SKM-1 treated with dmso at 0.1 percent for 144 hours (cell line): ENCODE measurements around the gene CSRNP3.

Source experiments
- DNase-seq: peaks from one replicate; lab custom pipeline; 2025; ENCODE audit not compliant: unreplicated experiment; lab: John Stamatoyannopoulos, UW

Gene CSRNP3

DNA sequence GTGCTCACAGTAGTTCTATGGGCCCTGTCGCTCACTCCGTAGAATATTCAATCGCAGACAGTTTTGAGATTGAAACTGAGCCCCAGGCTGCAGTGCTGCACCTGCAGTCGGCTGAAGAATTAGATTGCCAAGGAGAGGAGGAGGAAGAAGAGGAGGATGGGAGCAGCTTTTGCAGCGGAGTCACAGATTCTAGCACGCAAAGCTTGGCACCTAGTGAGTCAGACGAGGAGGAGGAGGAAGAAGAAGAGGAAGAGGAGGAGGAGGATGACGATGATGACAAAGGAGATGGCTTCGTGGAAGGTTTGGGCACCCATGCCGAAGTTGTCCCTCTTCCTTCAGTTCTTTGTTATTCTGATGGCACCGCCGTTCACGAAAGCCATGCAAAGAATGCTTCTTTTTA lies 209.4 kb downstream of the CSRNP3 start:
- no peak for DNase-seq

DNA sequence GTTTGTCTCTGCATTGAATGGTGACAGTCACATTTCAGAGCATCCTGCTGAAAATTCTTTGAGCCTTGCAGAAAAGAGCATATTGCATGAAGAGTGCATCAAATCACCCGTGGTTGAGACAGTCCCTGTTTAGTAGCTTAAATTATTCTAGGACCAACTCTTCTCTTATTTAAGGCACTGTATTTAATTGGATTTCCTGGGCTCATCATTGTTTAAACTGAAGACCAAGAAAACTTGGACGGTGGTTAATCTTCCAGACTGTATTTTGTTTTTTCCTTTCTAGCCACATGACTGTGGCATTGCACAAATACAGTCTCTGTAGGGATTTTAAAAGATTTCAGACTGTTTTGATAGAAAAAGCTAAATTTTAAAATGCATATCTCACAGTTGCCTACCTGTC lies 210.1 kb downstream of the CSRNP3 start:
- DNase-seq = no peak

DNA sequence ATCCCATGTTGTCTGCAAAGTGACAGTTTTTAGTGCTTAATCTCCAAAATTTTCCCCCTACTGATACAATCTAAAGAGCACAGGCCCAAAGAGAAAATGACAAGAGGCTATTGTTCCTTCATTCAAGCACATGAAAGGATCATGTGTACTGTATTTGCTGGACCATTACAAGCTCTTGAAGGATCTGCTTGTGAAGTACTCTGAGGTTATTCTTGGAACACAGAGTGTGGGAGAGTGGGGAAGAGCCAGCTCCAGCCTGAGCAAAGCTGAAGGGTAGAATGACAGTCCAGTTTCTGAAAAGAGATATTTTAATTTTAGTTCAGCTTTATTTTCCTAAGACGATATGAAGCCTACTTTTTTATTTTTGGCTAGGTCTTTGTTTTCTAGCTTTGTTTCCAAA lies 212.3 kb downstream of the CSRNP3 start:
- DNase-seq = no peak

DNA sequence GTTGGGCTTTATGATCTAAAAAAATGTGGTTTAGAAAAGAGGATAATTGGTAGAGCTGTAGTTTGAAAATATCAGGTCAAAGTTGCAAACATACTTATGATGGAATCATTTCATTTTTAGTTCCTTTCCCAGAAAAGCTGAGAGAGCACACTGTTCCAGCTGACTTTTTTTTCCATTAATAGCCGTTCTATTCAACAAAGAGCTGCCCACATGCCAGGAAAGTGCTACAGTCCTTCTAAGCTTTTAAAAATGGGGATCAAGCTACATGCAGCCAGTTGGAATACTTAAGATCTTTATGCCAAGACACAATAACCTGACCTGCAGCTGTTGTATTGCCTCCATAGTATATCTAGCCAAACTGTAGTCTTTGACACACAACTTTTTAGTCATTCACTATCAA lies 213.0 kb downstream of the CSRNP3 start:
- DNase-seq = no peak

DNA sequence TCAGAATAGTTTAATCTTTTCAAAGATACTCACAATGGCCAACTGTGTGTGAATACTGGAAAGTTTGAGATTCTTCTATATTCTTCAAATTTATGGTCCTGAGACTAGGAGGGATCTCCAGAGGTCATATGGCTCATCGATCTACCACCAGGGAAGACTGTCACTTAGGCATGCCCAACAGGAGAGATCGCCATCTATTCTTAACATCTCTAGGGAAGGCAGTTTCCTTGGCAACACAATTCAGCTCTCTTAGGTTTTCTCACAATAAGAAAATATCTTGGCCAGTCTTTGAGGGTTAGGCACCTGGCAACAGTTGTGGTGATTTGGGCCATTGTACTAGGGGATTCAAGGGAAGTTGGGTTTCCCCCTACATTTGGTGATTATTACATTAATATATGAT lies 217.3 kb downstream of the CSRNP3 start:
- DNase-seq = no peak

DNA sequence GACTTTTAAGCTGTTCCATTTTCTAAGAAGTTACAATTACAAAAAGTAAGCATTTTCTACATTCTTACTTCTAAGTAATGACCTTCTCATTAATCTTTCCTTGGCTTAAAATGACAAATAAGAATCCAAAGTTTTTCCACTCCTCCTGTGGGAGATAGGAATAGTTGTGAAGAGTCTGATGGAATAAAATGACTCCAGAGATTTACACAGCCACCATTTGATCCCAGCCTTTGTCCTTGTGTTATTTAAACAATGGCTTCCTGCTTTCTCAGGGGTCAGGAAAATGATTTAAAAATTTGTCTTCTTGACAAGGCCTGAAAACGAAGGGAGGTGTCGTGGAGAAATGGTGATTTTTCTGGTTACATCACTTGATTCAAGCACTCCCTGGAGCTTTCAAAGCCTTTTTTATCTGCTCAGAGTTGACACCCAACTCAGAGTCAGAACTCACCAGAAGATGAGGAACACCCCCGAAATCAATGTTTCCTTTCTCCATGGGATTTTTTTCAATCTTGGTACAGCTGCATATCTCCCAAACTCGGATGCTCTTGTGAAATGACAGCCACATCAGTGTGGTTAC lies 218.0 kb downstream of the CSRNP3 start:
- no peak for DNase-seq

DNA sequence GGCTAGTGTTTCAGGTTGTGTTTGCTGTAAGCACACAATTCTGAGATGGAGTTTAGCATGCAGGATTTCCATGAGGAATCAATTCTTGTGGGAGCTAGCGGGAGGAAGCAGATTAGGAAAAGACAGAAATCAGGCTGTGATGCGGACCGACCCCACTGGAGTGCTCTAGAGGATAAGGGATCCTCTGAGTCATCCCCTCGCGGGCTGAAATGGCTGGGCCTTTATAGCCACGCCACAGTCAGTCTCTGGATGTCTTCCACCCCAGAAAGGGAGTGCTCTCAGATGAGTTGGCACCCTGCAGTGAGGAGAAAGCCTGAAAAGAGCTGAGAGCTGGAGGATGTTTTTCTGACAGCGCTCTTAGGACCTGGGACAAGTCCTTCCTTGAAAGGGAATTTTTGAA lies 222.1 kb downstream of the CSRNP3 start:
- no peak for DNase-seq

DNA sequence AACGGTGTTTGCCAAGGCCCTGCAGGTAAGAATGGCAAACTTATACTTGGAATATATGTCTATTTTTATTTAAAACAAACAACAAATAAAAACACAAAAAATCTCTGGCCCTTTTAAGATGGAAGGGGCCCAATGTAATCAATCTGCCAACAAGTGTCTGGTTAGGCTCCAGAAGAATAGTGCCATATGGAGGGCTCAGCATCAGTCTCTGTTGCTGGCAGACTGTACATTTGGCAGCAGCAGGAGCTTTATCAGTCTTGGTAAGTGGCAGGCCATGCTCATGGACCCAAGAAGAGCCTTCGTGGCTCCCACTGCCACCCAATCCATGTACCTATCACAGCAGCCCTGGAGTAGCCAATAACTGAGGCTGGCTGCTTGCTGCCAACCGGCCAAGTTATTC lies 223.4 kb downstream of the CSRNP3 start:
- DNase-seq = no peak

DNA sequence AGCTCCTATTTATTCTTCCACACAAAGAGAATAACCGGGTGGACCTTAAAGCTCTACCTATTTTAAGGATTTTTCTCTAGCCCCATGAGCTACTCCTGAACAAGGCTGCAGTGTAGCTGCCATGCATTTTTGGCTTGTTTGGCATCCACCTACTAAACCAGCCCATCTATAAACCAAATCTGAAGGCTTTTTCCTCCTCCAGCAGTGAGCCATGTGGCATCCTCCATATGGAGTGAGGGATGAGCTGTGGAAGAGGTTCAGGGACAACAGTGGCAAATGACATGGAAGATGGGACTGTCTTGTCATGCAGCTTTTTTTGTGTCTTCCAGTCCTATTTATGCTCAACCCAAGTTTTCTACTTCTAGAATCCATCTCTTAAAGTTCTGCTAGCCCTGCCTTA lies 224.3 kb downstream of the CSRNP3 start:
- DNase-seq = no peak

DNA sequence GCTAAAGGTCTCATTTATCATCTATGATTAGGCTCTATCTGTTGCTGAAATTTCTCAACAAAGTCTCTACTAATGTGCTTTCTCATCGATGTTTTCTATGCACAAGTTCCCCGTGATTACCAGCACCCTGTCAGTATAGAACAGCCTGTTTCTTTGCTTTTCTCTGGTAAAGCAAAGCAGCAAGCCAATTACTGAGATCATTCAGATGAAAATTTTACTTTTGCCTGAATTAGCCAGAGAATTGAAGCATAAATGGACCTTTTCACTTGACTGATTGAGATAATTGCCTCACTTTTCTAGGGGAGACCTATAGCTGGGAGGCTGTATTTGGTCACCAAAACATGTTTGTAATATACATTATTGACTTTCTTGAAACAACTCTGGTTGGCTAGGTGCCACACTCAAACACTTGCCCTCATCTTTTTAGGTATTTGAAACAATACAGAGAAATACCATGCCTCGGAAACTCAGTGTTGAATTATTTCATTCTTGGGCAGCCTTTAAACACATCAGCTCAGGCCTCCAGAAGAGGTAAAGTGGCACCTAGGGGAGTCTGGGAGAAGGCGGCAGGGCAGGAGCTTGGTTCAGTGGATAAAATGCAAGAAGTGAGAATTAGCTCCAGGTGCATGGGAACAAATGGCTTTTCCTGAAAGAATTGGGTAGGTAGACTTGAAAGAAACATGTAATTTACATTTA lies 228.4 kb downstream of the CSRNP3 start:
- DNase-seq = no peak

DNA sequence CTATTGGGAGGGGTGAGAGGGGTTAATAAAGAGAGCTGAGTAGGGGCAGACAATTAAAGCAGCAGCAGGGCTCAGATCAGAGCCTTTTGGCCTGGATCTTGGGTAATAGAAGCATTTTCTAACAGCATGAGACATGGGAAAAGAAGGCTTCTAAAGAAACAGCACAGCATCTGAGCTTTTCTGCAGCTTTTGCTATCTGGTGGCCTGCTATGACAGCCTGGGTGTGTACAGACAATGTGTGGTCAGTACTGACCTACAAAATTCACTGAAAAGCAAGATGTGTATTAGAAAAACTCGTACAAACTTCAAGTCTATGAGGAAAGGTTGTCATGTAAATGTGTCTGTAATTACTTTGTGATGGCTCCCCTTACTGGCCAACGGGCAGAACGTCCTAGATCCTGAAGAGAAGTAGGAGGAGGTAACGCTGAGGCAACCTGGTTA lies 229.0 kb downstream of the CSRNP3 start:
- peak; percentile 29 for DNase-seq

DNA sequence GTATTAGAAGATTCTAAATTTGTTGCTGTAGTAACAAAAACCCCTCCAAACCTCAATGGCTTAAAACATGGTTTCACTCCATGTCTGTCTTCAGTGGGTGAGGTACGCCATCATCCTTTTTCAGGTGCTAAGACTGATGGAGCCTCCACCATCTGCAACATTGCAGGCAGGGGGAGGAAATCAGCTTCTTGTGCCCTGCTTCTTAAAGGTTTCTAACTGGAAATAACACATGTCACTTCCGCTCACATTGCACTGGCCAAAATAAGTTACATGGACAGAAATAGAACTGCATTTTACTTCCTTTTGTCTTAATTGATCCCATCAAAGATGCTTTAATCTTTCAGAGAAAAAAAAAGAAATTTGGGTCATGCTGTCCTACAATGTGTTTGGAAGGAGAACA lies 230.4 kb downstream of the CSRNP3 start:
- no peak for DNase-seq

DNA sequence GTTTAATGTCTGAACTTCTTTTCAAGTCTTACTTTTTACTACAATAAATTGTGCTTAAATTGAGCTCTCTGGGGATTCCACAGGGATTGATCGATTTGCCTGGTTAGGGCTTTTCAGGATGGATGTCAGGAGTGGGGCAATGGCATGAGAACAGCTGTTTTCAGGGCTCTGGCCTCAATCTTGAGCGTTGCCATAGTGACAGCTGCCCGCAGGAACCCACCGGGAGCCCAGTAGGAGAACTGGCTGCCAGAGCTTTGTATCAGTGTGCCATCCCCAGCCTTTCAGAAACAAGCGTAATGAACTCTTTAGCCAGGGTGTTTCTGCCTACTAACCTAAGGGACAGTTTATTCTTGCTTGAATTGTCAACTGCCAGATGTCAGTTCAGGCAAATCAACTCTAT lies 231.0 kb downstream of the CSRNP3 start:
- no peak for DNase-seq

DNA sequence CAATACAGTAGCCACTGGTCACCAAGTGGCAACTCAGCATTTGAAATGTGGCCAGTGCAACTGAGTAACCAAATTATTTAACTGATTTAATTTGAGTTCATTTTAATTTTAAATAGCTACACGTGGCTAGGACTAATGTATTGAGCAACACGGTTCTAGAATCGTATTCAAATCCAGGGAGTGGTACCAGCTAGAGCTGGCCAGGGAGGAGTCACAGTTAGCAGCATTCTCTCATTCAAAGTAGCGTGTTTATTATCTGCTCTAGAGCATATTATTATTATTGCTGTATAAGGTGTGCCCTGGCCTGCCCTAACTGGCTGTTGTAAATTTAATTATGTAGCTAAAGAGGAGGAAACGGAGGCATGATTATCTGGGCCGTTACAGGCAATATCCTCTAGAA lies 231.6 kb downstream of the CSRNP3 start:
- DNase-seq = no peak

DNA sequence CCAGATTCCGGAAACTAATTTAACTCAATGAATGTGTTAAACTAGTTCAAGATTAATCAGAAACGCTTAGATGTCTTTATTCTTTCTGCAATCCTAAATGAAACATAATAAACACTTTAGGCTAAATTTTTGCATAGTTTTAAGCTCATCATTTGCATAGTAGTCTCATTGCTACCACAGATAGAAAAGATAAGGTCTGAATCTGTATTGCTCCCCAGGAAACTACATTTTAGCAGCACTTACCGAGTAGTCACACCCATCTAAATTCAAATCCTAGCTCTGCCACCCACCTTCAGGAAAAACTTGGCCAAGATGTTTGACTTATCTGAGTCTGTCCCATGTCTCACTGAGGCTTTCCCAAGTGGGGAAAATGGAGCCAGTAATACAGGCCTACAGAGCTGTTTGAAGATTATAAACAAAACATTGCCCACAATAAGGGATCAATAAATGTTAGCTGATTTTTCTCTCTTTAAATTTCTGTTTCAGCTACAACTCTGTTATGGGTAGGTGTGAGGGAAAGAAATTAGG lies 237.5 kb downstream of the CSRNP3 start:
- no peak for DNase-seq

DNA sequence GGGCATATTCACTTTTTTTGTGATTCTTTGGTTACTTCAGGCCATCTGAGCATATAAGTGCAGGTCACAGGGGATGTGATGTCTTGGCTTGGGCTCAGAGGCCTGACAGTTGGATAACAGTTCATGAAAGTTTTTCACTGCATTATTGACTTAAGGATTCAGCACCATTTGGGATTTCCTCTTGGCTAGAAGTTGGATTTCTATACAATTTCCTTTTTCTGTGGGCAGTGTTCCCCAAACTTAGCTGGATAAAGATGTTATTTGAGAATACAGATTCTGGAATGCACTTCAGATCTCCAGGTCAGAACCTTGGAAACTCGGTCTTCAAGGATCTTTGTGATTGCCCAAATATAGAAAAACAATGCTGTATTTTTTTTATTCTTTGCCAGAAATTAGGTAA lies 246.6 kb downstream of the CSRNP3 start:
- DNase-seq = no peak

DNA sequence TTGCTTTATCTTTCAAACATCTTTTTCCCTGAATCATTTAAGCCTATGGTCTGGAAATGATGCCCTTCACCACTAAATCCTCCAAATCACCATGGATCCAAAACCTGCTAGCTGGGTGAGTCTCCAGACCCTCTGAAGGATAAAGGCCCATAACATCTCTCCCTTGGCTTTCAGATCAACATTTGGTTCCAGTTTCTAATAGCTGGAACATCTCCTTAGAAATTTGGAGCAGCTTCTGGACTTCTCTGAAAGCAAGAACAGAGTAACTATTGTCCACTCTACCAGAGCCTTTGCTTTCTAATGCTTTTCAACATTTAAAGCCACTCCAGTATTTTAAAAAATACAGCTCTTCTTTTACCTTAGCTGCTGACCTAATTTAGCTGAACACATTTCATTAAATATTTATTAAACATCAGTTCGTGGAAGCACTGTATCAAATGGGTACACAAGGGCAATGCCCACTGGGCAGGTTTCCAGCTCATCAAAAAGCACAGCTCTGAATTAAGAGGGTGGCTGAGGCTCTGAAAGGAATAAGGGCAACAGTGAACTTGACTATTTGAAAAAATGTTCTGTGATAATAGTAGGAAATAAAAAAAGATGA lies 249.2 kb downstream of the CSRNP3 start:
- no peak for DNase-seq

DNA sequence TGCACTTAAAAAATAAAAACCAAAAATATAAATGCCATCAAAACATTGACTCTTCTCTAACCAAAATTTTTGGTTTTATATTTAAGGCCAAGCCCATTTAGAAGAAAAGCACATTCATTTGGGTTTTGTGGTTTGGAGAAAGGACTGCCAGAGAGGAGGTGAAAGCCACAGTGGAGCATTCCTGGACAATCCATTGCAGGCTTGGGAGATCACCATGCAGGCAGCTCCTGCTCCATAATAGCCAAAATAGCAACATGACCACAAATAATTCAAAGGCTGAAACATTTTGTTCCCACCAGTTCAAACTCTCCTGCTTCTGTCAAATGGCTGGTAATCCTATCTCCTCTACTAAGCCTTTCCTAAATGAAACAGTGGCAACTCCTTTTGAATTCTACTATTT lies 251.0 kb downstream of the CSRNP3 start:
- DNase-seq = no peak

DNA sequence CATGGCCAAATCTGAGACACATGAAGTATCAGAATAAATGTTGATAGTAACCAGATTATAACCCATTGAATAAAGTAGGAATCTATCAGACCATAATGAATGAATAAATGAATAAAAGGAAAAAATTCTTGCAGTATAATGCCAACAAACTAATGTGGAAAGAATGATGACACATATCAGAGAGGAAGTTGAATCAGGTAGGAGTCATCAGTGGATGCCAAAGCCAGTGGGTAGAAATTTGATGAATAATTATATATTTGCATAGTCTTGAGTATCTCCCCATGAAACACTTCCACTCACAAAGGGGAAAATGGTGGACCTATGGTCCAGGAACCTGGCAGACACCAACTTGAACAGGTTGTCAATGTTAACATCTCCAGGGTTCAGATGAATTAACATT lies 255.9 kb downstream of the CSRNP3 start:
- DNase-seq = no peak
